ENCODE data around the gene APOBEC3B.
A peak's percentile ranks its signal among the peaks of the same experiment; 100 is the strongest.
"Not testable (repeated sequence)": the region's sequence is repeated elsewhere in the genome, so short reads cannot be mapped to it uniquely, and the experiment has no call there.

Gene APOBEC3B

GRCh38 chr22:39039306-39040126 lies 57.4 kb downstream of the APOBEC3B start:
- no peak for DNase-seq

GRCh38 chr22:39040155-39040537 lies 58.0 kb downstream of the APOBEC3B start:
- DNase-seq = not testable (repeated sequence)

GRCh38 chr22:39040538-39041296 lies 58.6 kb downstream of the APOBEC3B start, which contains the start of gene APOBEC3F:
APOBEC3F (plus strand) TSS chr22:39040864; CDS start chr22:39040961, 97 bp downstream.
- peak; percentile 87 for DNase-seq

GRCh38 chr22:39041908-39042307 lies 59.8 kb downstream of the APOBEC3B start:
- DNase-seq = no peak
